Measurements from ENCODE around the gene ELAVL2.

The ELAVL2 gene

GRCh38 chr9:23750808-23751207 is 75.2 kb downstream of the ELAVL2 start:
- ChIA-PET POLR2A (interaction anchor here (0.7 kb wide), 1 partner anchor 21 kb away, joined by 3 read pairs; no protein-coding TSS in a partner anchor), CTCF (no interaction called here)
- WGBS (ENCODE audit: insufficient coverage) = 100% methylated on average over 2 of the region's 3 CpGs
- DNase-seq = no peak
- H3K27me3 ChIP-seq (replicated peaks in 2 of 5; ENCODE audit: control insufficient read depth in 4 of 5, insufficient read depth in 5 of 5, low read length in 4 of 5) = no peaks in the 10 kb centered on the region
- no peak overlapping the region for H3K27ac ChIP-seq (ENCODE audit: insufficient read depth in 1 of 2, low read depth in 1 of 2, low read length in 2 of 2, poor library complexity in 1 of 2, severe bottlenecking in 2 of 2)
- H3K4me1 ChIP-seq (ENCODE audit: control extremely low read depth in 1 of 4, control insufficient read depth in 4 of 4, insufficient read depth in 4 of 4, low read length in 3 of 4) = no peaks in the 10 kb centered on the region
- no peak overlapping the region for H3K4me3 ChIP-seq (ENCODE audit: control insufficient read depth in 1 of 7, extremely low read depth in 1 of 7, insufficient read depth in 4 of 7, low read depth in 2 of 7, low read length in 6 of 7)
- no peaks in the 10 kb centered on the region for H3K36me3 ChIP-seq (ENCODE audit: control insufficient read depth in 4 of 4, insufficient read depth in 4 of 4, low read length in 3 of 4)
- peaks cover 0 to 1% (median 0%) of the 10 kb centered on the region in 5 experiments for H3K9me3 ChIP-seq (ENCODE audit: control extremely low read depth in 1 of 5, control insufficient read depth in 4 of 5, insufficient read depth in 2 of 5, low read depth in 1 of 5, low read length in 4 of 5)

GRCh38 chr9:23747088-23748075 is 78.7 kb downstream of the ELAVL2 start:
- POLR2A ChIA-PET = no interaction called here
- Histone ChIP-seq H3K9me3 (ENCODE audit: control extremely low read depth in 1 of 5, control insufficient read depth in 4 of 5, insufficient read depth in 2 of 5, low read depth in 1 of 5, low read length in 4 of 5) (peaks cover 0 to 3% (median 0%) of the 10 kb centered on the region in 5 experiments), H3K36me3 (ENCODE audit: control insufficient read depth in 4 of 4, insufficient read depth in 4 of 4, low read length in 3 of 4) (no peaks in the 10 kb centered on the region)

GRCh38 chr9:23746317-23746716 is 79.7 kb downstream of the ELAVL2 start:
- ChIA-PET POLR2A (no interaction called here), CTCF (no interaction called here)
- Histone ChIP-seq H3K36me3 (ENCODE audit: control insufficient read depth in 4 of 4, insufficient read depth in 4 of 4, low read length in 3 of 4) (no peaks in the 10 kb centered on the region), H3K27ac (ENCODE audit: insufficient read depth in 1 of 2, low read depth in 1 of 2, low read length in 2 of 2, poor library complexity in 1 of 2, severe bottlenecking in 2 of 2) (no peak overlapping the region), H3K4me3 (ENCODE audit: control insufficient read depth in 1 of 7, extremely low read depth in 1 of 7, insufficient read depth in 4 of 7, low read depth in 2 of 7, low read length in 6 of 7) (no peak overlapping the region), H3K27me3 (replicated peaks in 2 of 5; ENCODE audit: control insufficient read depth in 4 of 5, insufficient read depth in 5 of 5, low read length in 4 of 5) (no peaks in the 10 kb centered on the region), H3K9me3 (ENCODE audit: control extremely low read depth in 1 of 5, control insufficient read depth in 4 of 5, insufficient read depth in 2 of 5, low read depth in 1 of 5, low read length in 4 of 5) (peaks cover 0 to 3% (median 0%) of the 10 kb centered on the region in 5 experiments), H3K4me1 (ENCODE audit: control extremely low read depth in 1 of 4, control insufficient read depth in 4 of 4, insufficient read depth in 4 of 4, low read length in 3 of 4) (no peaks in the 10 kb centered on the region)
- WGBS (ENCODE audit: insufficient coverage) = 86% methylated on average over 1 of the region's 2 CpGs
- DNase-seq = no peak

More at GRCh38 chr9:23747088-23748075, 78.7 kb downstream of the ELAVL2 start:
- CTCF ChIA-PET = no interaction called here
- Histone ChIP-seq H3K4me1 (ENCODE audit: control extremely low read depth in 1 of 4, control insufficient read depth in 4 of 4, insufficient read depth in 4 of 4, low read length in 3 of 4) (no peaks in the 10 kb centered on the region), H3K27me3 (replicated peaks in 2 of 5; ENCODE audit: control insufficient read depth in 4 of 5, insufficient read depth in 5 of 5, low read length in 4 of 5) (no peaks in the 10 kb centered on the region), H3K27ac (ENCODE audit: insufficient read depth in 1 of 2, low read depth in 1 of 2, low read length in 2 of 2, poor library complexity in 1 of 2, severe bottlenecking in 2 of 2) (no peak overlapping the region), H3K4me3 (ENCODE audit: control insufficient read depth in 1 of 7, extremely low read depth in 1 of 7, insufficient read depth in 4 of 7, low read depth in 2 of 7, low read length in 6 of 7) (no peak overlapping the region)
- 100% methylated on average over 2 of the region's 5 CpGs for WGBS (ENCODE audit: insufficient coverage)
- no peak for DNase-seq

- Histone ChIP-seq H3K9me3 (ENCODE audit: control extremely low read depth in 1 of 5, control insufficient read depth in 4 of 5, insufficient read depth in 2 of 5, low read depth in 1 of 5, low read length in 4 of 5) (peaks cover 0 to 3% (median 0%) of the 10 kb centered on the region in 5 experiments), H3K27ac (ENCODE audit: insufficient read depth in 1 of 2, low read depth in 1 of 2, low read length in 2 of 2, poor library complexity in 1 of 2, severe bottlenecking in 2 of 2) (no peak overlapping the region), H3K4me1 (ENCODE audit: control extremely low read depth in 1 of 4, control insufficient read depth in 4 of 4, insufficient read depth in 4 of 4, low read length in 3 of 4) (no peaks in the 10 kb centered on the region), H3K27me3 (replicated peaks in 2 of 5; ENCODE audit: control insufficient read depth in 4 of 5, insufficient read depth in 5 of 5, low read length in 4 of 5) (no peaks in the 10 kb centered on the region), H3K36me3 (ENCODE audit: control insufficient read depth in 4 of 4, insufficient read depth in 4 of 4, low read length in 3 of 4) (no peaks in the 10 kb centered on the region), H3K4me3 (ENCODE audit: control insufficient read depth in 1 of 7, extremely low read depth in 1 of 7, insufficient read depth in 4 of 7, low read depth in 2 of 7, low read length in 6 of 7) (no peak overlapping the region)
- CTCF ChIA-PET = no interaction called here
- POLR2A ChIA-PET = no interaction called here
- DNase-seq = no peak
- 100% methylated on average over 2 of the region's 3 CpGs for WGBS (ENCODE audit: insufficient coverage)
Observed at GRCh38 chr9:23743036-23743435, 83.0 kb downstream of the ELAVL2 start.

GRCh38 chr9:23741351-23741750 is 84.7 kb downstream of the ELAVL2 start:
- no peaks in the 10 kb centered on the region for H3K36me3 ChIP-seq (ENCODE audit: control insufficient read depth in 4 of 4, insufficient read depth in 4 of 4, low read length in 3 of 4)
- H3K4me1 ChIP-seq (ENCODE audit: control extremely low read depth in 1 of 4, control insufficient read depth in 4 of 4, insufficient read depth in 4 of 4, low read length in 3 of 4) = no peaks in the 10 kb centered on the region
- H3K27me3 ChIP-seq (replicated peaks in 2 of 5; ENCODE audit: control insufficient read depth in 4 of 5, insufficient read depth in 5 of 5, low read length in 4 of 5) = no peaks in the 10 kb centered on the region
- POLR2A ChIA-PET = no interaction called here
- H3K9me3 ChIP-seq (ENCODE audit: control extremely low read depth in 1 of 5, control insufficient read depth in 4 of 5, insufficient read depth in 2 of 5, low read depth in 1 of 5, low read length in 4 of 5) = peaks cover 0 to 1% (median 0%) of the 10 kb centered on the region in 5 experiments
- H3K27ac ChIP-seq (ENCODE audit: insufficient read depth in 1 of 2, low read depth in 1 of 2, low read length in 2 of 2, poor library complexity in 1 of 2, severe bottlenecking in 2 of 2) = no peak overlapping the region
- DNase-seq = no peak
- WGBS (ENCODE audit: insufficient coverage) = no CpG with 5 or more reads among the region's 1 CpG
- H3K4me3 ChIP-seq (ENCODE audit: control insufficient read depth in 1 of 7, extremely low read depth in 1 of 7, insufficient read depth in 4 of 7, low read depth in 2 of 7, low read length in 6 of 7) = no peak overlapping the region
- CTCF ChIA-PET = no interaction called here

- Histone ChIP-seq H3K9me3 (ENCODE audit: control extremely low read depth in 1 of 5, control insufficient read depth in 4 of 5, insufficient read depth in 2 of 5, low read depth in 1 of 5, low read length in 4 of 5) (peaks cover 0 to 1% (median 0%) of the 10 kb centered on the region in 5 experiments), H3K36me3 (ENCODE audit: control insufficient read depth in 4 of 4, insufficient read depth in 4 of 4, low read length in 3 of 4) (no peaks in the 10 kb centered on the region), H3K4me1 (ENCODE audit: control extremely low read depth in 1 of 4, control insufficient read depth in 4 of 4, insufficient read depth in 4 of 4, low read length in 3 of 4) (no peaks in the 10 kb centered on the region), H3K27ac (ENCODE audit: insufficient read depth in 1 of 2, low read depth in 1 of 2, low read length in 2 of 2, poor library complexity in 1 of 2, severe bottlenecking in 2 of 2) (no peak overlapping the region), H3K27me3 (replicated peaks in 2 of 5; ENCODE audit: control insufficient read depth in 4 of 5, insufficient read depth in 5 of 5, low read length in 4 of 5) (no peaks in the 10 kb centered on the region), H3K4me3 (ENCODE audit: control insufficient read depth in 1 of 7, extremely low read depth in 1 of 7, insufficient read depth in 4 of 7, low read depth in 2 of 7, low read length in 6 of 7) (no peak overlapping the region)
- WGBS (ENCODE audit: insufficient coverage) = 90% methylated on average over 2 of the region's 2 CpGs
- ChIA-PET CTCF (no interaction called here), POLR2A (no interaction called here)
- DNase-seq = no peak
Observed at GRCh38 chr9:23740531-23740930, 85.5 kb downstream of the ELAVL2 start.

- no peaks in the 10 kb centered on the region for H3K36me3 ChIP-seq (ENCODE audit: control insufficient read depth in 4 of 4, insufficient read depth in 4 of 4, low read length in 3 of 4)
- no peak overlapping the region for H3K4me3 ChIP-seq (ENCODE audit: control insufficient read depth in 1 of 7, extremely low read depth in 1 of 7, insufficient read depth in 4 of 7, low read depth in 2 of 7, low read length in 6 of 7)
- no peaks in the 10 kb centered on the region for H3K4me1 ChIP-seq (ENCODE audit: control extremely low read depth in 1 of 4, control insufficient read depth in 4 of 4, insufficient read depth in 4 of 4, low read length in 3 of 4)
- no peaks in the 10 kb centered on the region for H3K27me3 ChIP-seq (replicated peaks in 2 of 5; ENCODE audit: control insufficient read depth in 4 of 5, insufficient read depth in 5 of 5, low read length in 4 of 5)
- DNase-seq = no peak
- POLR2A ChIA-PET = no interaction called here
- WGBS (ENCODE audit: insufficient coverage) = 93% methylated on average over 3 of the region's 3 CpGs
- no peak overlapping the region for H3K27ac ChIP-seq (ENCODE audit: insufficient read depth in 1 of 2, low read depth in 1 of 2, low read length in 2 of 2, poor library complexity in 1 of 2, severe bottlenecking in 2 of 2)
- CTCF ChIA-PET = no interaction called here
- no peaks in the 10 kb centered on the region for H3K9me3 ChIP-seq (ENCODE audit: control extremely low read depth in 1 of 5, control insufficient read depth in 4 of 5, insufficient read depth in 2 of 5, low read depth in 1 of 5, low read length in 4 of 5)
Observed at GRCh38 chr9:23739753-23740152, 86.3 kb downstream of the ELAVL2 start.
